Bronchial epithelial cell (primary cell): Measurements from ENCODE around the gene WEE1. TPM values are rescaled to one million over a fixed set of nuclear protein-coding genes. Genes with fewer than 3 reads are reported as not detected.

Experiments
- DNase-seq: peaks from one replicate; pipeline ENCODE4 v3.0.0-alpha.2; 2010; ENCODE audit warnings: low read depth
- FAIRE-seq: peaks from 2 replicates; lab custom pipeline; 2011; peaks lifted over from hg19 to GRCh38; lab: Jason Lieb, UNC
- H3K27me3 ChIP-seq: 2 replicates; pipeline ENCODE4 v1.5.1; 2011; ENCODE audit warnings: low read length; ENCODE audit not compliant: control insufficient read depth, insufficient read depth
- H3K36me3 ChIP-seq: 2 replicates; pipeline ENCODE4 v1.5.1; 2011; ENCODE audit warnings: low read length; ENCODE audit not compliant: control insufficient read depth, insufficient read depth
- H3K4me3 ChIP-seq: 2 replicates; pipeline ENCODE4 v1.5.1; 2011; ENCODE audit warnings: mild to moderate bottlenecking, low read depth, low read length, control low read depth
- total RNA-seq: library from RNA; depleted of rRNA; stranded (reverse); fragments of >200 nt; gene quantifications from 2 replicates; pipeline ENCODE4 v1.2.1, GENCODE V29; 2014
- TF ChIP-seq, protein P1 (sequence below): IDR thresholded peaks from 2 replicates; pipeline ENCODE4 v1.5.1; 2011; ENCODE audit warnings: mild to moderate bottlenecking, moderate library complexity, low read length, control low read depth, inconsistent platforms; ENCODE audit not compliant: insufficient read depth, severe bottlenecking

WEE1 gene
- total RNA-seq, 1 donor from 2014 or later = 15.8 TPM

DNA sequence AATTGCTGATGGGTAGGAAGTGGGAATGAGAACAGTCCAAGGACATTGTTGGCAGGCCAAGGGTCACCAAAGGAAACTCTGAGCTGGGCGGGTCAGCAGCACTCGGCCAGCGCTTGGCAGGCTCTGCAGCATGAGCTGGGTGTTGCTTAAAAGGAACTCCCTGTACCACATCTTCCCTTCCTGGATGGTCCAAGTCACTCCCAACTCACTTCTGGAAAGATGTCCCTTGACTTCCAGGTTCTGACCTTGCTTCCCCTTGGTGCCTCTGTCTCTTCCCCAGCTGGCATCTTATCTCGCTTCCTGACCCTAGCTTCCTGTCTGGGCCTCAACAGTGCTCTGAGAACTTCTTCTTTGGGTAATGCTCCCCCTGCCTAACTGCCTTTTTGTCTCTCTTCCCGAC lies 65.6 kb downstream of the WEE1 start:
- FAIRE-seq = no peak
- no peak overlapping the region for H3K4me3 ChIP-seq

More for the DNA sequence above, 65.6 kb downstream of the WEE1 start:
- Histone ChIP-seq H3K36me3 (no peaks in the 10 kb centered on the region), H3K27me3 (no peaks in the 10 kb centered on the region)
- DNase-seq = no peak
- TF ChIP-seq, protein P1, sequence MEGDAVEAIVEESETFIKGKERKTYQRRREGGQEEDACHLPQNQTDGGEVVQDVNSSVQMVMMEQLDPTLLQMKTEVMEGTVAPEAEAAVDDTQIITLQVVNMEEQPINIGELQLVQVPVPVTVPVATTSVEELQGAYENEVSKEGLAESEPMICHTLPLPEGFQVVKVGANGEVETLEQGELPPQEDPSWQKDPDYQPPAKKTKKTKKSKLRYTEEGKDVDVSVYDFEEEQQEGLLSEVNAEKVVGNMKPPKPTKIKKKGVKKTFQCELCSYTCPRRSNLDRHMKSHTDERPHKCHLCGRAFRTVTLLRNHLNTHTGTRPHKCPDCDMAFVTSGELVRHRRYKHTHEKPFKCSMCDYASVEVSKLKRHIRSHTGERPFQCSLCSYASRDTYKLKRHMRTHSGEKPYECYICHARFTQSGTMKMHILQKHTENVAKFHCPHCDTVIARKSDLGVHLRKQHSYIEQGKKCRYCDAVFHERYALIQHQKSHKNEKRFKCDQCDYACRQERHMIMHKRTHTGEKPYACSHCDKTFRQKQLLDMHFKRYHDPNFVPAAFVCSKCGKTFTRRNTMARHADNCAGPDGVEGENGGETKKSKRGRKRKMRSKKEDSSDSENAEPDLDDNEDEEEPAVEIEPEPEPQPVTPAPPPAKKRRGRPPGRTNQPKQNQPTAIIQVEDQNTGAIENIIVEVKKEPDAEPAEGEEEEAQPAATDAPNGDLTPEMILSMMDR = no peak

Other genes starting within 250 kb of the WEE1 start
- gene IPO7, start 189.0 kb upstream of the WEE1 start, total RNA-seq = 109 and 114 TPM in 2 replicates
- gene ZNF143, start 112.7 kb upstream of the WEE1 start, total RNA-seq = 54.2 and 63.8 TPM in 2 replicates
- gene SWAP70, start 90.4 kb downstream of the WEE1 start, total RNA-seq = 26.3 and 27.1 TPM in 2 replicates